HepG2 (cell line): ENCODE results near the gene ECSCR. TPM values are rescaled to one million over a fixed set of nuclear protein-coding genes. Genes with fewer than 3 reads are reported as not detected.
"Not testable (repeated sequence)": the region's sequence is repeated elsewhere in the genome, so short reads cannot be mapped to it uniquely, and the experiment has no call there.

ENCODE experiments used
- ATAC-seq: fragments of 200-7000 bp; cut with Tn5 transposase; 3 replicates; pipeline ENCODE4 v1.9.1; 2020; ENCODE audit warnings: mild to moderate bottlenecking, moderate library complexity
- BruUV-seq: library from RNA; stranded (reverse); fragments of 400-500 nt; replicated peaks from 2 replicates; lab custom pipeline; 2021; lab: Mats Ljungman, UMichigan
- CTCF ChIA-PET: fragments of 300-600 bp; formaldehyde crosslinking; extraction: SDS; loops from one replicate; lab custom pipeline; 2021; ENCODE audit warnings: low total read pairs, inconsistent platforms, low intra/inter-chr PET ratio; lab: Yijun Ruan, JAX
- POLR2A ChIA-PET: fragments of 350-600 bp; sonication (Branson Sonifier 250); formaldehyde crosslinking; loops from one replicate; lab custom pipeline; 2020; ENCODE audit warnings: antibody characterized with exemption, inconsistent platforms; lab: Yijun Ruan, JAX
- DNase-seq: peaks from one replicate; pipeline ENCODE4 v3.0.0-alpha.2; 2015; ENCODE audit warnings: low spot score
- FAIRE-seq: peaks from 3 replicates; lab custom pipeline; 2011; peaks lifted over from hg19 to GRCh38; lab: Jason Lieb, UNC
- H2AFZ ChIP-seq: one replicate; pipeline ENCODE4 v1.6.1; 2011; ENCODE audit warnings: low read length, inconsistent platforms
- H3K27ac ChIP-seq: fragments of 300-600 bp; 3 replicates; pipeline ENCODE4 v1.8.0; 2011; ENCODE audit warnings: mixed run types, mild to moderate bottlenecking, mixed read lengths, low read length, inconsistent platforms; ENCODE audit not compliant: insufficient read depth; ENCODE audit errors: extremely low read length
- H3K27me3 ChIP-seq, 2 experiments: fragments of 200-600 bp in 1 of 2; 2 replicates in 1 of 2; 3 replicates in 1 of 2; pipeline versions ENCODE4 v1.6.0 to v1.8.0; 2011; ENCODE audit warnings: low read length in 2 of 2, mild to moderate bottlenecking in 2 of 2, moderate library complexity in 2 of 2, inconsistent platforms in 1 of 2; ENCODE audit not compliant: insufficient read depth in 2 of 2, control insufficient read depth in 1 of 2
- H3K36me3 ChIP-seq, 2 experiments: fragments of 200-600 bp in 1 of 2; replicated peaks in 1 of 2; 2 replicates in 1 of 2; 3 replicates in 1 of 2; pipeline versions ENCODE4 v1.5.1 to v1.8.0; 2011; ENCODE audit warnings: low read length in 2 of 2, inconsistent platforms in 1 of 2; ENCODE audit not compliant: insufficient read depth in 2 of 2, control insufficient read depth in 1 of 2
- H3K4me1 ChIP-seq: 2 replicates; pipeline ENCODE4 v1.5.1; 2012; ENCODE audit warnings: low read length, inconsistent platforms; ENCODE audit not compliant: insufficient read depth
- H3K4me2 ChIP-seq: 2 replicates; pipeline ENCODE4 v1.6.0; 2011; ENCODE audit warnings: low read depth, low read length, inconsistent platforms
- H3K4me3 ChIP-seq, 3 experiments: fragments of 200-600 bp in 1 of 3; sonication (generic), shearing (Covaris generic) in 1 of 3; replicated peaks in 1 of 3; 2 replicates each; pipeline ENCODE4 v1.5.1; 2011 to 2016; ENCODE audit warnings: low read length in 3 of 3, inconsistent platforms in 2 of 3, low read depth in 2 of 3, mild to moderate bottlenecking in 2 of 3, control low read depth in 1 of 3, mixed read lengths in 1 of 3; ENCODE audit not compliant: insufficient read depth in 1 of 3
- H3K79me2 ChIP-seq: one replicate; pipeline ENCODE4 v1.6.1; 2011; ENCODE audit warnings: low read length, inconsistent platforms; ENCODE audit not compliant: insufficient read depth
- H3K9ac ChIP-seq: 2 replicates; pipeline ENCODE4 v1.6.0; 2011; ENCODE audit warnings: mild to moderate bottlenecking, low read depth, low read length, inconsistent platforms; ENCODE audit not compliant: insufficient read depth
- H3K9me3 ChIP-seq: 2 replicates; pipeline ENCODE4 v1.5.1; 2012; ENCODE audit warnings: mild to moderate bottlenecking, low read length
- H4K20me1 ChIP-seq: 2 replicates; pipeline ENCODE4 v1.6.0; 2011; ENCODE audit warnings: inconsistent platforms, mild to moderate bottlenecking, low read length, moderate library complexity; ENCODE audit not compliant: insufficient read depth
- ATF7-NPFF ChIP-seq: sonication (generic); formaldehyde crosslinking; IDR thresholded peaks from 2 replicates; pipeline ENCODE4 v1.8.1; 2023; ENCODE audit warnings: mild to moderate bottlenecking, low read depth, missing genetic modification reagents, moderate library complexity
- DR1 ChIP-seq: sonication (generic); formaldehyde crosslinking; IDR thresholded peaks from 2 replicates; pipeline ENCODE4 v1.8.0; 2021; ENCODE audit warnings: mild to moderate bottlenecking, missing genetic modification reagents, inconsistent platforms
- ELF3 ChIP-seq: IDR thresholded peaks from 2 replicates; pipeline ENCODE4 v1.6.1; 2016; ENCODE audit warnings: missing genetic modification reagents, missing compliant biosample characterization
- HMG20A ChIP-seq: IDR thresholded peaks from 2 replicates; pipeline ENCODE4 v1.6.1; 2016; ENCODE audit warnings: borderline replicate concordance
- IKZF4 ChIP-seq: sonication (generic); formaldehyde crosslinking; IDR thresholded peaks from 2 replicates; pipeline ENCODE4 v1.5.1; 2020; ENCODE audit warnings: borderline replicate concordance, mild to moderate bottlenecking, low read depth, missing genetic modification reagents; ENCODE audit errors: not compliant biosample characterization
- KLF16 ChIP-seq, 2 experiments: sonication (generic) in 1 of 2; formaldehyde crosslinking in 1 of 2; IDR thresholded peaks; 2 replicates each; pipeline versions ENCODE4 v1.6.1 to v1.8.0; 2016 to 2023; ENCODE audit warnings: missing genetic modification reagents in 2 of 2, missing compliant biosample characterization in 1 of 2
- MAFK ChIP-seq, 2 experiments: IDR thresholded peaks in 1 of 2; conservative IDR thresholded peaks in 1 of 2; 2 replicates each; pipeline ENCODE4 v1.6.1; 2011; ENCODE audit warnings: improper control_type of control experiment in 2 of 2, low read length in 2 of 2
- NKX3-1 ChIP-seq: sonication (generic); formaldehyde crosslinking; IDR thresholded peaks from 2 replicates; pipeline ENCODE4 v1.5.0; 2020; ENCODE audit warnings: missing genetic modification reagents
- POLR2A ChIP-seq, 2 experiments: IDR thresholded peaks; 2 replicates each; pipeline ENCODE4 v1.6.1; 2011; ENCODE audit warnings: low read depth in 2 of 2, low read length in 2 of 2, mild to moderate bottlenecking in 1 of 2, moderate library complexity in 1 of 2; ENCODE audit not compliant: insufficient read depth in 1 of 2
- POLR2AphosphoS5 ChIP-seq: IDR thresholded peaks from 2 replicates; pipeline ENCODE4 v1.6.1; 2012; ENCODE audit warnings: low read depth, low read length
- REPIN1 ChIP-seq: sonication (generic); formaldehyde crosslinking; IDR thresholded peaks from 2 replicates; pipeline ENCODE4 v1.8.0; 2022; ENCODE audit warnings: missing genetic modification reagents, low read depth, mild to moderate bottlenecking, borderline replicate concordance
- SOX13 ChIP-seq, 3 experiments: fragments of 450-650 bp in 1 of 3; sonication (generic) in 1 of 3; formaldehyde crosslinking in 1 of 3; IDR thresholded peaks in 2 of 3; conservative IDR thresholded peaks in 1 of 3; 2 replicates each; pipeline versions ENCODE4 v1.5.0 to v1.6.1; 2016 to 2020; ENCODE audit warnings: antibody characterized with exemption in 1 of 3, mild to moderate bottlenecking in 1 of 3, missing compliant biosample characterization in 1 of 3, missing genetic modification reagents in 1 of 3, moderate library complexity in 1 of 3
- ZBTB7A ChIP-seq: sonication (generic); formaldehyde crosslinking; IDR thresholded peaks from 2 replicates; pipeline ENCODE4 v1.8.0; 2022; ENCODE audit warnings: mild to moderate bottlenecking, missing genetic modification reagents
- ZMYM2 ChIP-seq: sonication (generic); formaldehyde crosslinking; IDR thresholded peaks from 2 replicates; pipeline ENCODE4 v1.8.0; 2022; ENCODE audit warnings: mild to moderate bottlenecking, missing genetic modification reagents
- ZNF256 ChIP-seq: sonication (generic); formaldehyde crosslinking; conservative IDR thresholded peaks from 2 replicates; pipeline ENCODE4 v1.4.0; 2020; ENCODE audit warnings: missing genetic modification reagents
- ZNF629 ChIP-seq: sonication (generic); formaldehyde crosslinking; conservative IDR thresholded peaks from 2 replicates; pipeline ENCODE4 v1.5.0; 2020; ENCODE audit warnings: missing genetic modification reagents
- WGBS: methylation state at CpG from one replicate; pipeline ENCODE4 v1.1.6; 2017; ENCODE audit warnings: low lambda C conversion rate; 5-methylcytosine and 5-hydroxymethylcytosine counted together
- in situ Hi-C: cut with HindIII; loops from 2 replicates; pipeline ENCODE4 v1.10.0; 2017; ENCODE audit warnings: low pct_unique_long_range_greater_than_20kb; ENCODE audit not compliant: extremely low pct_ligation_motif_present
- intact Hi-C: fragments of 100-400 bp; cut with micrococcal nuclease; formaldehyde crosslinking; loops from one replicate; pipeline ENCODE4 v1.10.0; 2022; ENCODE audit not compliant: unreplicated experiment
- polyA plus RNA-seq, 8 experiments: library from polyadenylated mRNA; depleted of rRNA in 3 of 8; stranded (reverse) in 7 of 8; unstranded in 1 of 8; fragments of >200 nt; fragmentation: Illumina TruSeq in 4 of 8; extraction: Trizol in 4 of 8; gene quantifications; 2 replicates each; pipeline versions ENCODE4 v1.2.1 to v1.2.3, GENCODE V29; 2011 to 2016; ENCODE audit warnings: low read depth in 4 of 8, missing spikeins in 1 of 8, mixed read lengths in 1 of 8; ENCODE audit not compliant: insufficient read depth in 1 of 8
- total RNA-seq, 5 experiments: library from RNA; depleted of rRNA; stranded (reverse); fragments of >200 nt; fragmentation: Illumina TruSeq; extraction: Trizol; gene quantifications; 2 replicates each; pipeline ENCODE4 v1.2.3, GENCODE V29; 2016; ENCODE audit warnings: low read depth in 1 of 5
- TF ChIP-seq, protein P1 (sequence below): IDR thresholded peaks from 2 replicates; pipeline ENCODE4 v1.6.1; 2016; ENCODE audit warnings: low read depth
- TF ChIP-seq, protein P2 (sequence below): IDR thresholded peaks from 2 replicates; pipeline ENCODE4 v1.6.1; 2016; ENCODE audit warnings: low read depth, borderline replicate concordance
- TF ChIP-seq, protein P3 (sequence below): IDR thresholded peaks from 2 replicates; pipeline ENCODE4 v1.6.1; 2016; ENCODE audit warnings: missing genetic modification reagents, missing compliant biosample characterization

The ECSCR gene
- total and polyA plus RNA-seq, 2 of the 13 experiments (the other 11 are each of a cell fraction or from before 2014, with no cell fraction given): 0.18 TPM; not detected in 1

DNA sequence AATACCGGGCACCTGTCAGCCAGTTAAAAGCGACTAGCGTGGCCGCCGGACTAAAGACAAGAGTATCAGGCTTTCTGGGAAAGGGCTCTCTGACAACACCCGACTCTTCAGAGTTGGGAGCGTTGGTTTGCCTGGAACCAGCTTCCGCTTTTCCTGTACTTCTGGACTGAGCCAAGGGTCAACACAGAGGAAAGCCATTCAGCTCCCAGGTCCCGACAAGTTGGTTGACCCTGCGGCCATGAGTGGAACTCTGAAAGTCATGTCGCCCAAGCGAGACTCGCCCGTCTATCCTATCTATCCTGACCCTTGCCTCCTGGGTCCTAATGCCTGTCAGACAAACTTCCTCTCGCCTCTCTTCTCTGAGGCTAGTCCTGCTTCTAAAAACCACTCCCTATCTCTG, 41.3 kb upstream of the ECSCR start (continued):
- not testable (repeated sequence) for TF ChIP-seq SOX13 (IDR thresholded peaks at IDR 0.05)
- peak in 1 of 2 experiments; percentile 37; a peak in 1 of 4 replicates for TF ChIP-seq SOX13 (CRISPR knock-in tag; conservative IDR thresholded peaks at IDR 0.05 in 1 of 2, IDR thresholded peaks at IDR 0.05 in 1 of 2)
- peak; percentile 57 for TF ChIP-seq IKZF4 (CRISPR knock-in tag)

DNA sequence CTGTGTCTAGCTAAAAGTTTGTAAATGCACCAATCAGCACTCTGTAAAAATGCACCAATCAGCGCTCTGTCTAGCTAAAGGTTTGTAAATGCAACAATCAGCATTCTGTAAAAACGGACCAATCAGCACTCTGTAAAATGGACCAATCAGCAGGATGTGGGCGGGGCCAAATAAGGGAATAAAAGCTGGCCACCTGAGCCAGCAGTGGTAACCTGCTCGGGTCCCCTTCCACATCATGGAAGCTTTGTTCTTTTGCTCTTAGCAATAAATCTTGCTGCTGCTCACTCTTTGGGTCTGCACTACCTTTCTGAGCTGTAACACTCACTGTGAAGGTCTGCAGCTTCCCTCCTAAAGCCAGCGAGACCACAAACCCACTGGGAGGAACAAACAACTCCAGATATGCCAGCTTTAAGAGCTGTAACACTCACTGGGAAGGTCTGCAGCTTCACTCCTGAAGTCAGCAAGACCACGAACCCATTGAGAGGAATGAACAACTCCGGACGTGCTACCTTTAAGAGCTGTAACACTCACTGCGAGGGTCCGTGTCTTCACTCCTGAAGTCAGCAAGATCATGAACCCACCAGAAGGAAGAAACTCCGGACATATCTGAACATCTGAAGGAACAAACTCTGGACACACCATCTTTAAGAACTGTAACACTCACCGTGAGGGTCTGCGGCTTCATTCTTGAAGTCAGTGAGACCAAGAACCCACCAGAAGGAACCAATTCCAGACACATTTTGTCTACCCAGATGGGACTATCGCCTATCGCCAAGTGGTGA, 40.7 kb upstream of the ECSCR start:
- FAIRE-seq, H3K36me3 ChIP-seq, H3K9me3 ChIP-seq, H3K27me3 ChIP-seq, CTCF ChIA-PET, in situ Hi-C loops, H4K20me1 ChIP-seq: not testable (repeated sequence)
- peaks cover 35% of the 10 kb centered on the region for H3K79me2 ChIP-seq
- TSS peak; percentile 93 for BruUV-seq
- ATAC-seq (peak; percentile 79), DNase-seq (peak; percentile 48)
- intact Hi-C loops: loop anchor here (5.0 kb wide), 1 partner anchor 66 kb away; the partner anchor contains the start of gene DNAJC18
- peak overlapping the region; percentile 82 for H3K4me2 ChIP-seq
- peak overlapping the region; percentile 81 for H3K9ac ChIP-seq
- POLR2A ChIA-PET: interaction anchor here (0.7 to 3.0 kb wide), 38 partner anchors 9 to 272 kb away, joined by 3 to 52 read pairs (median 4); partner anchors contain the start of genes DNAJC18, MATR3, PAIP2 and SPATA24
- H3K27ac ChIP-seq: peak overlapping the region; percentile 82
- peaks cover 33% of the 10 kb centered on the region for H3K4me1 ChIP-seq
- peak overlapping the region; percentile 72 for H2AFZ ChIP-seq
- peak overlapping the region; percentile 77 to 84 (median 79) for H3K4me3 ChIP-seq
- WGBS: 5% methylated on average over 13 of the region's 15 CpGs
- TF ChIP-seq REPIN1 (0 out of 2 replicates have a peak, but pooled peaks have one; percentile 31), HMG20A (CRISPR knock-in tag) (0 out of 2 replicates have a peak, but pooled peaks have one; percentile 25), ZMYM2 (CRISPR knock-in tag) (peak; percentile 53; the same call in 1 of the 2 replicates), NKX3-1 (CRISPR knock-in tag) (peak; percentile 35; the same call in 1 of the 2 replicates), POLR2A (IDR thresholded peaks at IDR 0.05; ENCODE audit: insufficient read depth in 1 of 2, low read depth in 2 of 2, low read length in 2 of 2) (peak; percentile 88 to 95), ZNF256 (CRISPR knock-in tag) (0 out of 2 replicates have a peak, but pooled peaks have one; percentile 23), POLR2AphosphoS5 (peak; percentile 89), ZBTB7A (CRISPR knock-in tag) (0 out of 2 replicates have a peak, but pooled peaks have one; percentile 64), DR1 (CRISPR knock-in tag) (peak; percentile 81), KLF16 (CRISPR knock-in tag; IDR thresholded peaks at IDR 0.05) (0 out of 4 replicates have a peak, but pooled peaks of 1 of the 2 experiments have one; percentile 36), ELF3 (CRISPR knock-in tag) (0 out of 2 replicates have a peak, but pooled peaks have one; percentile 46), MAFK (conservative IDR thresholded peaks at IDR 0.05 in 1 of 2, IDR thresholded peaks at IDR 0.05 in 1 of 2; ENCODE audit: low read length in 2 of 2) (peak; percentile 86 to 93), ATF7-NPFF (CRISPR knock-in tag) (peak; percentile 22; the same call in 1 of the 2 replicates), ZNF629 (CRISPR knock-in tag) (0 out of 2 replicates have a peak, but pooled peaks have one; percentile 4)
- TF ChIP-seq, protein P1, sequence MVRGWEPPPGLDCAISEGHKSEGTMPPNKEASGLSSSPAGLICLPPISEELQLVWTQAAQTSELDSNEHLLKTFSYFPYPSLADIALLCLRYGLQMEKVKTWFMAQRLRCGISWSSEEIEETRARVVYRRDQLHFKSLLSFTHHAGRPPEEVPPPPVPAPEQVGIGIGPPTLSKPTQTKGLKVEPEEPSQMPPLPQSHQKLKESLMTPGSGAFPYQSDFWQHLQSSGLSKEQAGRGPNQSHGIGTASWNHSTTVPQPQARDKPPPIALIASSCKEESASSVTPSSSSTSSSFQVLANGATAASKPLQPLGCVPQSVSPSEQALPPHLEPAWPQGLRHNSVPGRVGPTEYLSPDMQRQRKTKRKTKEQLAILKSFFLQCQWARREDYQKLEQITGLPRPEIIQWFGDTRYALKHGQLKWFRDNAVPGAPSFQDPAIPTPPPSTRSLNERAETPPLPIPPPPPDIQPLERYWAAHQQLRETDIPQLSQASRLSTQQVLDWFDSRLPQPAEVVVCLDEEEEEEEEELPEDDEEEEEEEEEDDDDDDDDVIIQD (CRISPR knock-in tag): peak; percentile 80; the same call in 1 of the 2 replicates
- TF ChIP-seq, protein P2, sequence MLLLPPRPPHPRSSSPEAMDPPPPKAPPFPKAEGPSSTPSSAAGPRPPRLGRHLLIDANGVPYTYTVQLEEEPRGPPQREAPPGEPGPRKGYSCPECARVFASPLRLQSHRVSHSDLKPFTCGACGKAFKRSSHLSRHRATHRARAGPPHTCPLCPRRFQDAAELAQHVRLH: 0 out of 2 replicates have a peak, but pooled peaks have one; percentile 30
- TF ChIP-seq, protein P3, sequence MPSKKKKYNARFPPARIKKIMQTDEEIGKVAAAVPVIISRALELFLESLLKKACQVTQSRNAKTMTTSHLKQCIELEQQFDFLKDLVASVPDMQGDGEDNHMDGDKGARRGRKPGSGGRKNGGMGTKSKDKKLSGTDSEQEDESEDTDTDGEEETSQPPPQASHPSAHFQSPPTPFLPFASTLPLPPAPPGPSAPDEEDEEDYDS: peak; percentile 93
